ENCODE data around the gene TCF12.

DNA sequence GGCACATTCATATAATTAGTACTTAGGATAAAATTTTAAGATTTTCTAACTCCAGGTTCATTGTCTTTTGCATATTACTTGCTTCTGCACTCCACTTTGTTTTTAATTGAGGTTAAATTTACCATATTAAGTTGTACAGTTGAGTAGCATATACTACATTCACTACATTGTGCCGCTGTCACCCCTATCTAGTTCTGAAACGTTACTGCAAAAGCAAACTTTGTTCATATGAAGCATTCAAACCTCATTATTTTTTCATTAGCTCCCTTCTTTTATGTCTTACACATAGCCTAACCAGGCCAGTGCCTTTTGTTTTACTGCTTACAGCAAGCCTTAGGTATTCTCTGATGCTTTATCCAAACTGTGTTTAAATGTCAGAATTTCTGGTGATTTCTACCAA, 274.7 kb downstream of the TCF12 start:
- TF ChIP-seq CTCF (IDR thresholded peaks at IDR 0.05; ENCODE audit: low read length): no peak
- TF ChIP-seq EZH2 (IDR thresholded peaks at IDR 0.05; ENCODE audit: borderline replicate concordance, low read length): no peak
